H1 (cell line): ENCODE data around the gene IQGAP1. TPM values are rescaled to one million over a fixed set of nuclear protein-coding genes. Genes with fewer than 3 reads are reported as not detected.
"Not testable (repeated sequence)": the region's sequence is repeated elsewhere in the genome, so short reads cannot be mapped to it uniquely, and the experiment has no call there.

ENCODE experiments used
- CTCF ChIA-PET: fragments of 300-600 bp; sonication (Branson Sonifier 250); formaldehyde crosslinking; loops from one replicate; lab custom pipeline; 2021; ENCODE audit not compliant: partially characterized antibody; lab: Charles Lee
- POLR2A ChIA-PET: fragments of 300-600 bp; sonication (Branson Sonifier 250); formaldehyde crosslinking; loops from one replicate; lab custom pipeline; 2021; ENCODE audit warnings: inconsistent platforms; ENCODE audit not compliant: partially characterized antibody; lab: Charles Lee
- DNase-seq, 2 experiments: peaks; one replicate each; pipeline versions ENCODE4 v3.0.0 to v3.0.0-alpha.2; 2010 to 2022; ENCODE audit warnings: low spot score in 2 of 2, low read depth in 1 of 2, mixed read lengths in 1 of 2
- FAIRE-seq: peaks from 2 replicates; lab custom pipeline; 2011; peaks lifted over from hg19 to GRCh38; lab: Jason Lieb, UNC
- H2AFZ ChIP-seq: 2 replicates; pipeline ENCODE4 v1.8.1; 2012; ENCODE audit warnings: low read length, inconsistent platforms
- H2AK5ac ChIP-seq: 2 replicates; pipeline ENCODE4 v1.6.1; 2013; ENCODE audit warnings: low read depth, low read length
- H2BK120ac ChIP-seq: replicated peaks from 2 replicates; pipeline ENCODE3; 2013; ENCODE audit warnings: low read depth, low read length, inconsistent platforms
- H2BK12ac ChIP-seq: 2 replicates; pipeline ENCODE4 v1.6.1; 2013; ENCODE audit warnings: low read depth, low read length
- H2BK15ac ChIP-seq: 2 replicates; pipeline ENCODE4 v1.6.1; 2013; ENCODE audit warnings: low read length
- H2BK20ac ChIP-seq: 2 replicates; pipeline ENCODE4 v1.6.1; 2013; ENCODE audit warnings: low read length
- H2BK5ac ChIP-seq: 2 replicates; pipeline ENCODE4 v1.6.1; 2013; ENCODE audit warnings: low read depth, low read length
- H3K14ac ChIP-seq: 2 replicates; pipeline ENCODE4 v1.6.1; 2013; ENCODE audit warnings: inconsistent platforms; ENCODE audit not compliant: insufficient read length
- H3K18ac ChIP-seq: 2 replicates; pipeline ENCODE4 v1.6.1; 2013; ENCODE audit warnings: low read length; ENCODE audit errors: extremely low read depth
- H3K23ac ChIP-seq: 2 replicates; pipeline ENCODE4 v1.6.1; 2013; ENCODE audit warnings: inconsistent platforms; ENCODE audit not compliant: insufficient read length
- H3K23me2 ChIP-seq: 2 replicates; pipeline ENCODE4 v1.6.1; 2013; ENCODE audit warnings: low read depth, low read length
- H3K27ac ChIP-seq: 2 replicates; pipeline ENCODE4 v1.6.1; 2011; ENCODE audit warnings: low read depth, low read length, inconsistent platforms
- H3K27me3 ChIP-seq, 4 experiments: replicated peaks in 1 of 4; 1 replicate in 1 of 4; 2 replicates in 3 of 4; pipeline versions ENCODE4 v1.6.1 to v1.8.1; 2011 to 2013; ENCODE audit warnings: low read length in 3 of 4, mild to moderate bottlenecking in 3 of 4, inconsistent platforms in 2 of 4, mixed read lengths in 2 of 4, moderate library complexity in 1 of 4; ENCODE audit not compliant: control insufficient read depth in 3 of 4, insufficient read depth in 3 of 4; ENCODE audit errors: extremely low read depth in 1 of 4
- H3K36me3 ChIP-seq, 4 experiments: 2 replicates each; pipeline versions ENCODE4 v1.6.1 to v1.8.1; 2011 to 2013; ENCODE audit warnings: mild to moderate bottlenecking in 4 of 4, low read length in 3 of 4, moderate library complexity in 2 of 4, control low read depth in 1 of 4, inconsistent platforms in 1 of 4; ENCODE audit not compliant: insufficient read depth in 4 of 4, control insufficient read depth in 2 of 4
- H3K4ac ChIP-seq: replicated peaks from 2 replicates; pipeline ENCODE3; 2013; ENCODE audit warnings: low read length, low read depth, mixed read lengths, inconsistent platforms; ENCODE audit not compliant: insufficient read length
- H3K4me1 ChIP-seq, 4 experiments: replicated peaks in 1 of 4; 1 replicate in 1 of 4; 2 replicates in 3 of 4; pipeline versions ENCODE4 v1.6.1 to v1.8.1; 2011 to 2013; ENCODE audit warnings: low read length in 3 of 4, inconsistent platforms in 2 of 4, mixed read lengths in 1 of 4; ENCODE audit not compliant: insufficient read depth in 4 of 4, control insufficient read depth in 3 of 4
- H3K4me2 ChIP-seq, 2 experiments: 2 replicates each; pipeline versions ENCODE4 v1.6.1 to v1.8.1; 2011 to 2013; ENCODE audit warnings: low read depth in 2 of 2, low read length in 2 of 2, control low read depth in 1 of 2, inconsistent platforms in 1 of 2, mild to moderate bottlenecking in 1 of 2; ENCODE audit not compliant: insufficient read depth in 1 of 2
- H3K4me3 ChIP-seq, 4 experiments: fragments of 200-600, 300-600 bp in 1 of 4; sonication (generic), shearing (Covaris generic), sonication (Bioruptor Twin) in 1 of 4; 2 replicates each; pipeline versions ENCODE4 v1.5.1 to v1.8.1; 2011 to 2016; ENCODE audit warnings: low read length in 4 of 4, low read depth in 3 of 4, control low read depth in 2 of 4, inconsistent platforms in 2 of 4, mild to moderate bottlenecking in 2 of 4, mixed read lengths in 1 of 4, moderate library complexity in 1 of 4; ENCODE audit not compliant: insufficient read depth in 2 of 4; ENCODE audit errors: extremely low read depth in 1 of 4
- H3K56ac ChIP-seq: replicated peaks from 2 replicates; pipeline ENCODE3; 2013; ENCODE audit warnings: low read depth, mild to moderate bottlenecking, mixed read lengths, low read length, inconsistent platforms; ENCODE audit not compliant: insufficient read length
- H3K79me1 ChIP-seq: 2 replicates; pipeline ENCODE4 v1.6.1; 2013; ENCODE audit warnings: low read depth, low read length, control low read depth
- H3K79me2 ChIP-seq, 2 experiments: 2 replicates each; pipeline versions ENCODE4 v1.6.1 to v1.8.1; 2012 to 2013; ENCODE audit warnings: low read length in 2 of 2, mild to moderate bottlenecking in 2 of 2, inconsistent platforms in 1 of 2; ENCODE audit not compliant: insufficient read depth in 2 of 2, control insufficient read depth in 1 of 2
- H3K9ac ChIP-seq, 4 experiments: replicated peaks in 1 of 4; 1 replicate in 1 of 4; 2 replicates in 3 of 4; pipeline versions ENCODE4 v1.6.1 to v1.8.1; 2011 to 2013; ENCODE audit warnings: low read depth in 3 of 4, low read length in 3 of 4, control low read depth in 2 of 4, mild to moderate bottlenecking in 2 of 4, moderate library complexity in 2 of 4, inconsistent platforms in 1 of 4; ENCODE audit errors: extremely low read depth in 1 of 4
- H3K9me3 ChIP-seq, 2 experiments: 2 replicates each; pipeline versions ENCODE4 v1.6.1 to v1.8.1; 2012 to 2013; ENCODE audit warnings: mild to moderate bottlenecking in 2 of 2, moderate library complexity in 2 of 2, control low read depth in 1 of 2, inconsistent platforms in 1 of 2, low read depth in 1 of 2, low read length in 1 of 2, mixed read lengths in 1 of 2; ENCODE audit not compliant: insufficient read depth in 2 of 2
- H4K20me1 ChIP-seq, 2 experiments: replicated peaks in 1 of 2; 2 replicates each; pipeline versions ENCODE3 to v1.8.1; 2011 to 2013; ENCODE audit warnings: inconsistent platforms in 2 of 2, low read length in 2 of 2, mild to moderate bottlenecking in 1 of 2; ENCODE audit not compliant: insufficient read depth in 2 of 2, control insufficient read depth in 1 of 2
- H4K5ac ChIP-seq: 2 replicates; pipeline ENCODE4 v1.6.1; 2013; ENCODE audit warnings: low read length, low read depth, mixed read lengths, inconsistent platforms; ENCODE audit not compliant: insufficient read length
- H4K8ac ChIP-seq: 2 replicates; pipeline ENCODE4 v1.8.0; 2013; ENCODE audit warnings: mild to moderate bottlenecking, moderate library complexity, low read length, inconsistent platforms; ENCODE audit not compliant: insufficient read depth; ENCODE audit errors: extremely low read depth
- H4K91ac ChIP-seq: replicated peaks from 2 replicates; pipeline ENCODE3; 2013; ENCODE audit warnings: low read length, mixed read lengths, inconsistent platforms; ENCODE audit not compliant: insufficient read length
- RBBP5 ChIP-seq: IDR thresholded peaks from 2 replicates; pipeline ENCODE4 v1.7.1; 2012; ENCODE audit warnings: low read depth, mild to moderate bottlenecking, inconsistent platforms, low read length, moderate library complexity, borderline replicate concordance
- SP2 ChIP-seq: IDR thresholded peaks from 2 replicates; pipeline ENCODE4 v1.6.1; 2012; ENCODE audit warnings: mild to moderate bottlenecking, low read length, inconsistent platforms
- TBP ChIP-seq: IDR thresholded peaks from 2 replicates; pipeline ENCODE4 v1.6.1; 2011; ENCODE audit warnings: low read depth, low read length, improper control_type of control experiment
- WGBS, 2 experiments: shearing (Covaris generic) in 1 of 2; methylation state at CpG; one replicate each; pipeline versions ENCODE4 v1.1.6 to v1.1.7; 2013 to 2015; ENCODE audit warnings: low lambda C conversion rate in 2 of 2, mixed read lengths in 2 of 2, inconsistent platforms in 1 of 2, low coverage in 1 of 2, missing lambda C conversion rate in 1 of 2; ENCODE audit not compliant: insufficient replicate concordance in 2 of 2, insufficient coverage in 1 of 2, insufficient read length in 1 of 2; ENCODE audit errors: extremely low coverage in 1 of 2, missing lambda C conversion rate in 1 of 2; 5-methylcytosine and 5-hydroxymethylcytosine counted together
- polyA plus RNA-seq, 7 experiments: library from polyadenylated mRNA; depleted of rRNA in 3 of 7; stranded (reverse) in 5 of 7; unstranded in 2 of 7; fragments of >200 nt in 5 of 7; fragments of 200-250 nt in 2 of 7; gene quantifications; 1 replicate in 5 of 7; 2 replicates in 1 of 7; 4 replicates in 1 of 7; pipeline versions ENCODE4 v1.2.1 to v1.2.3, GENCODE V29; 2011 to 2013; ENCODE audit warnings: missing spikeins in 2 of 7, mixed read lengths in 2 of 7
- total RNA-seq: library from RNA; stranded (reverse); fragmentation: NEBNext Ultra II Directional; extraction: Animal tissue kit (Norgen Biotek cat#: 25700); gene quantifications from 2 replicates; pipeline ENCODE4 v1.2.1, GENCODE V29; 2021

Gene IQGAP1
- total and polyA plus RNA-seq, 2 of the 8 experiments (the other 6 are each of a cell fraction or from before 2014, with no cell fraction given) = 56.0 to 138 TPM

DNA sequence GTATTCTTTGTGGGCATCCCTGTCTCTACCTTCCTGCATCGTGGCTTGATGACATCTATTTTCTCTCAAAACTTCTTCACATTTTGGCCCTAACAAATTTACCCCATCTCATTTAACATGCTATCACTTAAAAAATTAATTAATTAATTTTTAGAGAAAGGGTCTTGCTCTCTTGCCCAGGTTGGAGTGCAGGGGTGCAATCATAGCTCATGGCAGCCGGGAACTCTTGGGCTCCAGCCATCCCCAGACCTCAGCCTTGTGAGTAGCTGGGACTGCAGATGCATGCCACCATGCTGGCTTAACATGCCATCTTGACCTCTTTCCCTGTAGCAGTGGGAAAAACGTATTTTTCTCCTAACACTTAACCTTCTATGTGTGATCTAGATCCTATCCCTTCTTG is 20.6 kb downstream of the IQGAP1 start (continued):
- TF ChIP-seq RBBP5 (no peak), SP2 (no peak), TBP (no peak)

DNA sequence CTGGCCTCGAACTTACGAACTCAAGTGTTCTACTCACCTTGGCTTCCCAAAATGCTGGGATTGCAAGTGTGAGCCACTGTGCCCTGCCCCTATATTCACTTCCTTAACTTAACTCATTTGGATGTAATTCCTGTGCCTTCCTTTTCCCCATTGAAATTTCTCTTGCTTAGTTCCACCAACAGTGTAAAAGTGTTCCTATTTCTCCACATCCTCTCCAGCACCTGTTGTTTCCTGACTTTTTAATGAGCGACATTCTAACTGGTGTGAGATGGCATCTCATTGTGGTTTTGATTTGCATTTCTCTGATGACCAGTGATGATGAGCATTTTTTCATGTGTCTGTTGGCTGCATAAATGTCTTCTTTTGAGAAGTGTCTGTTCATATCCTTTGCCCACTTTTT is 21.5 kb downstream of the IQGAP1 start:
- H3K36me3 ChIP-seq, H3K23me2 ChIP-seq, H2BK15ac ChIP-seq, H2BK20ac ChIP-seq, H4K8ac ChIP-seq, H3K79me1 ChIP-seq, FAIRE-seq, H4K91ac ChIP-seq, H3K4ac ChIP-seq, H2BK12ac ChIP-seq, H3K9me3 ChIP-seq, POLR2A ChIA-PET, DNase-seq, H3K4me3 ChIP-seq, H3K56ac ChIP-seq, H2AFZ ChIP-seq, H3K18ac ChIP-seq, H4K5ac ChIP-seq, H3K27me3 ChIP-seq, H3K9ac ChIP-seq, H3K4me2 ChIP-seq, H4K20me1 ChIP-seq, CTCF ChIA-PET, H2AK5ac ChIP-seq, H3K23ac ChIP-seq, H3K27ac ChIP-seq, H2BK5ac ChIP-seq, H2BK120ac ChIP-seq, H3K14ac ChIP-seq: not testable (repeated sequence)
- peaks cover 9 to 74% of the 10 kb centered on the region in 2 experiments for H3K79me2 ChIP-seq
- 98% methylated on average over 3 of the region's 3 CpGs; no CpG with 5 or more reads in 1 of the 2 experiments for WGBS, 2 experiments
- peaks cover 16 to 33% (median 24%) of the 10 kb centered on the region in 4 experiments for H3K4me1 ChIP-seq
